Vagina (tissue), 2 donors: ENCODE data around the gene KATNAL1. TPM values are rescaled to one million over a fixed set of nuclear protein-coding genes. Genes with fewer than 3 reads are reported as not detected.

Source experiments
- DNase-seq, 2 donors: peaks; one replicate each; pipeline ENCODE4 v3.0.0-alpha.2; 2017; ENCODE audit errors: extremely low spot score in 2 of 2
- H3K27ac ChIP-seq: fragments of 200-600 bp; sonication (generic); one replicate; pipeline ENCODE4 v1.5.1; 2019
- H3K27me3 ChIP-seq: fragments of 200-600 bp; sonication (generic); one replicate; pipeline ENCODE4 v1.5.1; 2019
- H3K36me3 ChIP-seq, 2 donors: fragments of 200-600 bp; sonication (generic); one replicate each; pipeline ENCODE4 v1.5.1; 2017 to 2019
- H3K4me1 ChIP-seq: fragments of 200-600 bp; sonication (generic); one replicate; pipeline ENCODE4 v1.5.1; 2019
- H3K4me3 ChIP-seq, 2 donors: fragments of 200-600 bp; sonication (generic); 1 replicate in 1 of 2; 2 replicates in 1 of 2; pipeline ENCODE4 v1.5.1; 2016 to 2019
- H3K9me3 ChIP-seq: fragments of 200-600 bp; sonication (generic); one replicate; pipeline ENCODE4 v1.5.1; 2019
- POLR2A ChIP-seq, 2 donors: fragments of 450-650 bp; IDR thresholded peaks; one replicate each; pipeline ENCODE4 v1.6.1; 2017; ENCODE audit warnings: antibody characterized with exemption in 2 of 2, mild to moderate bottlenecking in 2 of 2, moderate library complexity in 2 of 2
- POLR2AphosphoS5 ChIP-seq, 2 donors: sonication (generic); formaldehyde crosslinking; IDR thresholded peaks; one replicate each; pipeline ENCODE4 v1.9.0; 2017; ENCODE audit warnings: antibody characterized with exemption in 2 of 2, mild to moderate bottlenecking in 2 of 2, low read depth in 1 of 2; ENCODE audit not compliant: insufficient read depth in 1 of 2
- intact Hi-C: fragments of 100-400 bp; cut with DNase I; formaldehyde crosslinking; loops from one replicate; pipeline ENCODE4 v1.15.1; 2023
- total RNA-seq: library from RNA; depleted of rRNA; stranded (reverse); fragments of >200 nt; gene quantifications from one replicate; pipeline ENCODE4 v1.2.3, GENCODE V29; 2016
- TF ChIP-seq, protein P1 (sequence below), 3 experiments: fragments of 450-650 bp in 2 of 3; fragments of 200-600 bp in 1 of 3; sonication (generic) in 1 of 3; IDR thresholded peaks; one replicate each; pipeline ENCODE4 v1.5.1; 2017 to 2019; ENCODE audit warnings: antibody characterized with exemption in 3 of 3, mild to moderate bottlenecking in 2 of 3, moderate library complexity in 2 of 3

KATNAL1 gene
- total RNA-seq, 1 donor from 2014 or later: 20.6 TPM

- H3K27me3 ChIP-seq: no peaks in the 10 kb centered on the region
- peaks cover 43% of the 10 kb centered on the region for H3K4me1 ChIP-seq
- DNase-seq: no peak
- intact Hi-C loops: loop anchor here (10.0 kb wide), 1 partner anchor 90 kb away; no protein-coding TSS in a partner anchor
- H3K4me3 ChIP-seq: no peak overlapping the region
- TF ChIP-seq POLR2AphosphoS5 (IDR thresholded peaks at IDR 0.05; ENCODE audit: insufficient read depth in 1 of 2, low read depth in 1 of 2): no peak
- TF ChIP-seq, protein P1, sequence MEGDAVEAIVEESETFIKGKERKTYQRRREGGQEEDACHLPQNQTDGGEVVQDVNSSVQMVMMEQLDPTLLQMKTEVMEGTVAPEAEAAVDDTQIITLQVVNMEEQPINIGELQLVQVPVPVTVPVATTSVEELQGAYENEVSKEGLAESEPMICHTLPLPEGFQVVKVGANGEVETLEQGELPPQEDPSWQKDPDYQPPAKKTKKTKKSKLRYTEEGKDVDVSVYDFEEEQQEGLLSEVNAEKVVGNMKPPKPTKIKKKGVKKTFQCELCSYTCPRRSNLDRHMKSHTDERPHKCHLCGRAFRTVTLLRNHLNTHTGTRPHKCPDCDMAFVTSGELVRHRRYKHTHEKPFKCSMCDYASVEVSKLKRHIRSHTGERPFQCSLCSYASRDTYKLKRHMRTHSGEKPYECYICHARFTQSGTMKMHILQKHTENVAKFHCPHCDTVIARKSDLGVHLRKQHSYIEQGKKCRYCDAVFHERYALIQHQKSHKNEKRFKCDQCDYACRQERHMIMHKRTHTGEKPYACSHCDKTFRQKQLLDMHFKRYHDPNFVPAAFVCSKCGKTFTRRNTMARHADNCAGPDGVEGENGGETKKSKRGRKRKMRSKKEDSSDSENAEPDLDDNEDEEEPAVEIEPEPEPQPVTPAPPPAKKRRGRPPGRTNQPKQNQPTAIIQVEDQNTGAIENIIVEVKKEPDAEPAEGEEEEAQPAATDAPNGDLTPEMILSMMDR (IDR thresholded peaks at IDR 0.05): no peak
- TF ChIP-seq POLR2A (IDR thresholded peaks at IDR 0.05): no peak
- H3K36me3 ChIP-seq: no peaks in the 10 kb centered on the region
- no peak overlapping the region for H3K27ac ChIP-seq
- H3K9me3 ChIP-seq: no peaks in the 10 kb centered on the region
These were observed 7.2 kb upstream of the KATNAL1 start for GRCh38 chr13:30314562-30314961.

DNA sequence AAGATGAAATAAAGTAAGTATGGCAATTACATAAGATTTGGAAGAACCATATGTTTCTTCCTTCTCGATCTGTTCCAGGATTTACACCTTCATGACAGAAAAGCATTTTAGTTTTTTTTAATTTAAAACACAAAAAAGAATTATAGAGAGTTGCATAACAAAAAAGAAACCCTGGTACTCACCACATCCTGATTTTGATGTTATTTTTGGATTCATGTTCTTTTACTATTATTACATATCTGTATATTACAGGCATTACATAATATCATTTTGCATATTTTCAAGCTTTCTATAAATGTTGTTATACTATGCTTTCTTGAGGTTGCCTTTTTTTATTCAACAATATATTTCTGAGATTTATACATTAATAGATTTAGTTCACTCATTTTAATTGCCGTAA, 6.7 kb upstream of the KATNAL1 start:
- Histone ChIP-seq H3K36me3 (no peaks in the 10 kb centered on the region), H3K27ac (no peak overlapping the region), H3K9me3 (no peaks in the 10 kb centered on the region), H3K4me3 (no peak overlapping the region), H3K4me1 (peaks cover 38% of the 10 kb centered on the region), H3K27me3 (no peaks in the 10 kb centered on the region)
- no peak for DNase-seq
- intact Hi-C loops: loop anchor here (10.0 kb wide), 1 partner anchor 91 kb away; no protein-coding TSS in a partner anchor
- TF ChIP-seq POLR2AphosphoS5 (IDR thresholded peaks at IDR 0.05; ENCODE audit: insufficient read depth in 1 of 2, low read depth in 1 of 2): no peak
- no peak for TF ChIP-seq POLR2A (IDR thresholded peaks at IDR 0.05)
- TF ChIP-seq, protein P1 (IDR thresholded peaks at IDR 0.05): no peak

DNA sequence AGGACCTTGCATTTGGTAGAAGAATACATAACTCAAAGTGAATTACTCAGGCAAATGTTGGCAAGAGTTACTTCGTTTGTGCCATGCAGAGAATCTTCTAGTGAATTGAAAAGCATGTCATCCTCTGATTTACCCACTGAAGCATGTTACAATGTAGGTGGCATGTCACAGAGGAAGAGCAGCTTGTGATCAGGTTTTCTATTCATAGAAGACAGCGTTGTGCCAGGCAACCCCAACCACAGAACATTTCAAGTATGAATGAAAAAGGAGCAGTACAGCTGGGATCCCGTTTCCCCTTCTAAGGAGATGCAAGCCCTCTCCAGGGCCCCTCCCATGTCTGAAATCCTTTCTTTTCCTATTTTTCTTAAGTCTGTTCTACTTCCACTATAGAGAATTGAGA, 6.0 kb upstream of the KATNAL1 start:
- Histone ChIP-seq H3K4me1 (peaks cover 31% of the 10 kb centered on the region), H3K27me3 (no peaks in the 10 kb centered on the region), H3K36me3 (no peaks in the 10 kb centered on the region), H3K27ac (no peak overlapping the region), H3K4me3 (no peak overlapping the region), H3K9me3 (no peaks in the 10 kb centered on the region)
- intact Hi-C loops: loop anchor here (10.0 kb wide), 1 partner anchor 91 kb away; no protein-coding TSS in a partner anchor
- DNase-seq: no peak
- TF ChIP-seq POLR2AphosphoS5 (IDR thresholded peaks at IDR 0.05; ENCODE audit: insufficient read depth in 1 of 2, low read depth in 1 of 2): no peak
- no peak for TF ChIP-seq POLR2A (IDR thresholded peaks at IDR 0.05)
- TF ChIP-seq, protein P1 (IDR thresholded peaks at IDR 0.05): no peak

GRCh38 chr13:30312904-30313303, 5.6 kb upstream of the KATNAL1 start:
- no peaks in the 10 kb centered on the region for H3K9me3 ChIP-seq
- no peak overlapping the region for H3K27ac ChIP-seq
- intact Hi-C loops: loop anchor here (10.0 kb wide), 1 partner anchor 92 kb away; no protein-coding TSS in a partner anchor
- TF ChIP-seq, protein P1 (IDR thresholded peaks at IDR 0.05): no peak
- no peak for TF ChIP-seq POLR2A (IDR thresholded peaks at IDR 0.05)
- TF ChIP-seq POLR2AphosphoS5 (IDR thresholded peaks at IDR 0.05; ENCODE audit: insufficient read depth in 1 of 2, low read depth in 1 of 2): no peak
- H3K27me3 ChIP-seq: no peaks in the 10 kb centered on the region
- no peaks in the 10 kb centered on the region for H3K36me3 ChIP-seq
- DNase-seq: no peak
- H3K4me3 ChIP-seq: no peak overlapping the region
- H3K4me1 ChIP-seq: peaks cover 31% of the 10 kb centered on the region

DNA sequence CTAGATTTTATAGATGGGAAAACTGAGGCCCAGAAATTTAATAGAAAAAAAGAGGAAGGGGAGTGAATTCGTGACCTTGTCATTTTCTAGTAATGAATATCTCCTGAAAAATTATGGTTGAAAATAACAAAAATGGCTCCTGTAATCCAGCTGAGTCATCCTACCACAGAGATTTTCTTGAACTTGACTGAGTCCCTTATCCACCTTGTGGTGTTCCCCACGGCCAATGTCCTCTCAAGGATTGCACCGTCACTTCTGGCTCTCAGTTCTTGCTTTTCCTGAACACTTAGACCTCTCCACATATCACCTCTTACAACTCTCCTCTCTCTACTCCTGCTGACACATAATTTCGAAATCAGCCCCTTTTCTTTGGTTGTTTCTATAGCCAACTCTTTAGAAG, 1.2 kb upstream of the KATNAL1 start:
- intact Hi-C loops: no loop called here
- peaks cover 54% of the 10 kb centered on the region for H3K4me1 ChIP-seq
- H3K36me3 ChIP-seq: no peaks in the 10 kb centered on the region
- H3K9me3 ChIP-seq: no peaks in the 10 kb centered on the region
- DNase-seq: no peak
- H3K4me3 ChIP-seq: no peak overlapping the region
- H3K27ac ChIP-seq: no peak overlapping the region
- no peaks in the 10 kb centered on the region for H3K27me3 ChIP-seq
- TF ChIP-seq, protein P1 (IDR thresholded peaks at IDR 0.05): no peak
- no peak for TF ChIP-seq POLR2A (IDR thresholded peaks at IDR 0.05)
